GM23248 (cell line): ENCODE data around the gene RECQL5.

Experiments used
- EZH2 ChIP-seq: fragments of 200-600 bp; sonication (generic); IDR thresholded peaks from 2 replicates; pipeline ENCODE4 v1.6.1; 2018; ENCODE audit warnings: antibody characterized with exemption, mild to moderate bottlenecking; ENCODE audit not compliant: insufficient read depth, poor library complexity, severe bottlenecking
- EZH2phosphoT487 ChIP-seq: fragments of 200-600 bp; sonication (generic); IDR thresholded peaks from 2 replicates; pipeline ENCODE4 v1.6.1; 2018; ENCODE audit warnings: antibody characterized with exemption, moderate library complexity, mild to moderate bottlenecking, low read depth; ENCODE audit not compliant: insufficient read depth

DNA sequence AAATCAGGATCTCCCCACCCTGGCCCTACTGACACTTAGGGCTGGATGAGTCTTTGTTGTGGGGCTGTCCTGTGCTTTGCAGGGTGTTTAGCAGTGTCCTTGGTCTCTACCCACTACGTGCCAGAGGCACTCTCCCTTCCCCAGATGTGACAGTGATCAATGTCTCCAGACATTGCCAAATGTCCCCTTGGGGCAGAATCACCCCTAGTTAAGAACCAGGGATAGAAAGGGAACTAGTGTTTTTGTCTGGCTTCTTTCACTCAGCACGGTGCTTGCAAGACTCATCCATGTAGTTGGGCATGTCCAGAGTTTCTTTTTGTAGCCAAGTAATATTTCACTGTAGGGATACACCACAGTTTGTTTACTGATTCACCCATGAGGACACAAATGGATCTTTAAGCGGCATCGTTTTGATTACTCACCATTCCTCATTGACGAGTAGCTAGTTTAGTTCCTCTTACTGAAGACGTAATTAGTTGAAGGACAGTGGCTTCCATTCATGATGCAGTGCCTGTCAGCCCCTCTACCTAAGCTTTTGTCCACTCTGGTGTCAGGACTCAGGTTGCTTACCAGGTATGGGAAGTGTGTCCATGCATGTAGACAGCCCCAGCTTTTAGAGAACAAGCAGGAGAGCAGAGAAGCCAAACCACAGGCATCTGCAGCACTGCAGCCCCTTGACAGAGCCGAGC lies 28.3 kb upstream of the RECQL5 start:
- TF ChIP-seq EZH2: no peak
- no peak for TF ChIP-seq EZH2phosphoT487
